ENCODE measurements around the gene CUEDC2.

CUEDC2 gene

GRCh38 chr10:102384606-102385429 is 47.6 kb downstream of the CUEDC2 start:
- no peak for DNase-seq (ENCODE audit: low spot score)
- Histone ChIP-seq H3K27ac (peak overlapping the region in 1 of 2 donors; percentile 34), H3K4me3 (no peak overlapping the region)
- no peak for TF ChIP-seq CTCF (IDR thresholded peaks at IDR 0.05)

GRCh38 chr10:102384053-102384452 is 48.3 kb downstream of the CUEDC2 start:
- no peak for DNase-seq (ENCODE audit: low spot score)
- no peak overlapping the region for H3K27ac ChIP-seq
- no peak for TF ChIP-seq CTCF (IDR thresholded peaks at IDR 0.05)
- no peak overlapping the region for H3K4me3 ChIP-seq

GRCh38 chr10:102382871-102383270 is 49.5 kb downstream of the CUEDC2 start:
- Histone ChIP-seq H3K4me3 (no peak overlapping the region), H3K27ac (no peak overlapping the region)
- no peak for DNase-seq (ENCODE audit: low spot score)
- TF ChIP-seq CTCF (IDR thresholded peaks at IDR 0.05): no peak

- no peak overlapping the region for H3K27ac ChIP-seq
- H3K4me3 ChIP-seq: no peak overlapping the region
- no peak for DNase-seq (ENCODE audit: low spot score)
- TF ChIP-seq CTCF (IDR thresholded peaks at IDR 0.05): no peak
Measured at GRCh38 chr10:102381983-102382382, 50.4 kb downstream of the CUEDC2 start.

GRCh38 chr10:102379383-102379782 is 53.0 kb downstream of the CUEDC2 start:
- TF ChIP-seq CTCF (IDR thresholded peaks at IDR 0.05): no peak
- Histone ChIP-seq H3K4me3 (no peak overlapping the region), H3K27ac (no peak overlapping the region)
- DNase-seq (ENCODE audit: low spot score): no peak

GRCh38 chr10:102376901-102377300 is 55.5 kb downstream of the CUEDC2 start:
- no peak overlapping the region for H3K27ac ChIP-seq
- DNase-seq (ENCODE audit: low spot score): no peak
- no peak overlapping the region for H3K4me3 ChIP-seq
- TF ChIP-seq CTCF (IDR thresholded peaks at IDR 0.05): no peak

- no peak for TF ChIP-seq CTCF (IDR thresholded peaks at IDR 0.05)
- no peak for DNase-seq (ENCODE audit: low spot score)
- H3K4me3 ChIP-seq: no peak overlapping the region
- H3K27ac ChIP-seq: no peak overlapping the region
Measured at GRCh38 chr10:102375867-102376266, 56.5 kb downstream of the CUEDC2 start.

All from coronary artery (tissue), 2 donors.